ENCODE data around the gene YAE1.

Gene YAE1

DNA sequence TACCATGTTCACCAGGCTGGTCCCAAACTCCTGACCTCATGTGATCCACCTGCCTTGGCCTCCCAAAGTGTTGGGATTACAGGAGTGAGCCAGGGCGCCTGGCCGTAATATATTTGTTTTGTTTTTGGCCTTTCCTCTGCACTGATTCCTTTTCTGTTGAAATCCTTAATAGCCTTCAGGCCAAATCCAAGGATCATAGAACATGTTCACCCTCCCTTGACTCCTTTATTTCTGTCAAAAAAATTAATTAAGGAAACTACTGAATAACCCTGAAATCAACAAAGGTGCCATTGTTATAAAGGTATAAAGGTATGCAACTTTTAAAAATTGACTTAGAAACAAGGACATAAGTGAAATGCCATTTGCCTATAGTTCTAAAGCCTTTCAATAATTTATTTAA, 41.7 kb downstream of the YAE1 start:
- no peak for DNase-seq (ENCODE audit: low spot score)

DNA sequence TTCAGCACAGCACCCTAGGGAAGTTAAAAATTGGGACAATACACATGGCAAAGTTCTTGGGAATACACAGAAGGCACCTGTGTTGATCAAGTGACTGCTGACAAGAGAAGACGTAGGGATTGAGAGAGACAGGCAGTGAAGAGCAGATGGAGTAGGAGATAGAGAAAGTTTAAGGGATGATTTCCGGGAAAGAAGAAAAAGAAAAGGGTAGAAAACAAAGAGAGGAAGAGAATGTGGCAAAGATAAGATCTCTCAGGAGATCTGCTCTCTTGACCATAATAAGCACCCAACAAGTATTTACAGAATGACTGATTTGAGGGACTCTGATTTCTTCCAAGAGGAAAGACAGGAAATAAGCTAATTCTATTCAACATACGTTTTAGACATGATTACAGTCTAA, 42.1 kb downstream of the YAE1 start:
- DNase-seq (ENCODE audit: low spot score) = no peak

DNA sequence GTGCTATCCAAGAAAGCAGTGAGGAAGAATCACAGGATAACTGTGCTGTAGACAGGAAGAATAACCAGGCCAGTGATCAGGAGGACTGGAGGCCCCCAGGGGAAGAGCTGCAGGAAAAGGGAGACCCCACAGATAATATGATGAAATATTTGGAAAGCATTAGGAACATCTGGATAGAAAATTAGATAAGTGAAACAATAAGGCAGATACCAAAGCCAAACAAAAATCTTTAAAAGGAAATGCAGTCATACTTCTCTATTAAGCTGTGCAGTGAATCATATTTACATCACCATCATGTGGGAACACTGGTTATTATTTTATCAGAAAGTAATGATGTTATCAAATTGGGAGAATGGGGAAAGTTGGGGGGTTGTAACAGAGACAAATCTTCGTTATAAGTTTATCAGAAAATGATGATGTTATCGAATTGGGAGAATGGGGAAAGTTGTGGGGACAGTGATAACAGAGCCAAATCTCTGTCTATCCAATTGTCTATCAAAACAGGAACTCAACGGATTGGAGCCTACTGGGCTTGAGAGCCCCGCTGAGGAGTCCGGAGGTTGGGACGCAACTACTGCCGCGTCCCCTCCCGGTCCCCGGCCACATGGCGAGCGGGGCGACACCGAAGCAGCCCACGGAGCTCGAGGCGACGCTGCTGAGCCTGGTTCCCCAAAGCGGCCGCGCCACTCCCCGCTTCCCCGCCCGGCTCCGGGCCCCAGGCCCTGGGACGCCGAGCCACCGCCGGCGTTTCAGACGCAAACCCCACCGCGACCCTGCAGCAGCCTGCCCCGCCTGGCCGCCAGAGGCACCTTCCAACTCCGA, 43.1 kb downstream of the YAE1 start:
- DNase-seq (ENCODE audit: low spot score) = no peak

DNA sequence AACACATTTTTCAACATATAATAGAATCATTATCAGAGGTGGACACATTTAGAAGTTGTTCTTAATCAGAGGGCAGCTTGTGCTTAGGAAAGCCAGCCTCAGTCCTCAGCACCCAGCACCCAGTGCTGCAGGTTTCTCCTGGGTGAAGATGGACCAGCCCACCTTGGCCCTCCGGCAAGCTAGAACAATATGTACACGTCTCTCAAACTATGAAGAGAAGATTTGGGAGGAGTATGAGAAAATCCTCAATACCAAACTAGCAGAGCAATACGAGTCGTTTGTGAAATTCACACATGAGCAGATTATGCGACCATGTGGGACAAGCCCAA, 43.7 kb downstream of the YAE1 start:
- DNase-seq (ENCODE audit: low spot score) = no peak

DNA sequence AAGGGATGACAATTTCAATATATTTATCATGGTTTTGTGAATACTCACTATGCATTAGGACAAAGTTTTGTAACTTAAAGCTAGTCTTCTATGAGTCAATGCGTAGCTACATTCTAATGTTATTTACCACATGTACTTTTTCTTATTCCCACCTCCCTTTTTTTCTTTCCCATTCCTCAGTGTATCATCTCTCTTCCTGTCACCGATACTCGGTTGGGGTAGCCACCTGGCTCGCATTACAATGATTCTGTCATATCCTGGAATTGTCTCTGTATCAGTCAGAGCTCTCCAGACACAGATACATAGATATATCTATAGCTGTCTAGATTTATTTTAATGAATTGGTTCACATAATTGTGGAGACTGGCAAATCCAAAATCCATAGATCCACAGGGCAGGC, 47.4 kb downstream of the YAE1 start:
- no peak for DNase-seq (ENCODE audit: low spot score)

DNA sequence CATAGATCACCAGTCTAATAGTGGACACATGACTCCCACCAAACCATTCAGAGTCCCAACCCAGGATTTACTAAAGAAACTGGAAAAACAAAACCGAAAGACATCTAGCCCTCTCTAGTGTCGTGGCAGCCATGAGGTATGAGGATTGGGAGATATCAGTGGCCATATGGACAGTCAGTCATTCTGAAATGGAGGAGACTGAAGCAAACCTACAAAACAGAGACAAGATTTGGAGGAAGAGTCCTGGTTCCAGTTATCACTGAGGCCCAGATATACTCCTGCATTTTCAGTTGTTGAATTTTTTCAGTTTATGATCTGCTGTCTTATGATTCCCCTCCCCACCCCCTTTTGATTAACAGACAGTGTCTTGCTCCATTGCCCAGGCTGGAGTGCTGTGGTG, 48.1 kb downstream of the YAE1 start:
- DNase-seq (ENCODE audit: low spot score) = no peak

DNA sequence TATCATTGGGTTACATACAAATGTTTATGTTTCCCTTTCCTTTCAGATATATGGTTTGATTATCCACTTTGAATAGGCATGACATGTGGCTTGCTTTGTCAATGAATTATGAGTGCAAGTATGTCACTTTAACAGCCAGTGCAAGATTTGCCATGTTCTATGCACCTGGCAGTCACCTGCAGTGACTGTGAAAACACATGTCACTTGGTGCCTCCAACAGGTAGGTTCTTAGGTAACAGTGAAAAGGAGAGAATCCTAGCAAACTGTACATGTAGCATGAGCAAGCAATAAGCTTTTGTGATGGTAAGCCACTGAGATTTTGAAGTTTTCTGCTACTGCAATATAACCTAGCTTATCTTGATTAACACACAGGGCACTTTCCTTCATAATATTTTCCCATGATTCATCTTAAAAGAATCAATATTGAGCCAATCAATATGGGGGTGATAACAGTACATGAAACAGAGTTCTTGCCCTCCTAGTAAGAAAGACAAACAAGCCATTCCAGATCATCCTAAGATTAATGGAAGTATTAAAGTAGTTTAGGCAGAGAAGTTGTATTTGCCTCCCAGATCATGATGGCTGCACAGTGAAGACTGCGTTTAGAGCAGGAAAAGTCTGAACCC, 49.3 kb downstream of the YAE1 start:
- DNase-seq (ENCODE audit: low spot score) = no peak

DNA sequence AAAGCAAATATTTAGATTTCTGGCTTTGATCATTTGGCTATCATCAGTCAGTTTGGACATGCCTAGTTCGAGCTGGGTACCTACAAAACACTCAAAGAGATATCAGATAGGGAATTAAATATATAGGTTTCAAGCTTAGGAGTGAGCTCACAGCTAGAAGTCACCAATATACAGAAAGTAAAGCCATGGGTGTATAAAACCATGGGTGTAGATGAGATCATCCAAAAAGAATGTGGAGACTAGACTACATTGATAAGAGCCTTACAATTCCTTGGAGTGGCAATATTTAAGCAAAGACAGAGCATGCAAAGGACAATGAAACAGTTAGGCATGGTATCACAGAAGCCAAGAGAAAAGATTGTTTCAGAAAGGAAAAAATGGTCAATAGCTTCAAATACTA, 49.9 kb downstream of the YAE1 start:
- no peak for DNase-seq (ENCODE audit: low spot score)

DNA sequence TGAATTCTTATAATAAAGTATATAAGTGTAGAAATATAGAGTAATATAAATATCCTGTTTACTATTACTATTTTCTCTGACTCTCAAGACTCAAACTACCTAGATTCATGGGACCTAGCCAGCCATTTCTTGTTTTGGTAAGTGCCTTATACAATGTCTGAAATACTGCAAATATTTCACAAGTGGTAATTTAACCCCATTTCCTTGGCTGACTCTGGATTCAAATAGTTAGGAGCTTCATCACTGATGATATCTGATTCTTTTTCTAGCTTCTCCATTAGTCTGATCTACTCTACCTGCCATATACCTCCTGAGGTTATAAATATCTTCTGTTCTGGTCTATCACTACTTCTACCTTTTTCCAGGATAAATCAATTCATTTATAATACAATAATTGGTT, 50.8 kb downstream of the YAE1 start:
- no peak for DNase-seq (ENCODE audit: low spot score)

DNA sequence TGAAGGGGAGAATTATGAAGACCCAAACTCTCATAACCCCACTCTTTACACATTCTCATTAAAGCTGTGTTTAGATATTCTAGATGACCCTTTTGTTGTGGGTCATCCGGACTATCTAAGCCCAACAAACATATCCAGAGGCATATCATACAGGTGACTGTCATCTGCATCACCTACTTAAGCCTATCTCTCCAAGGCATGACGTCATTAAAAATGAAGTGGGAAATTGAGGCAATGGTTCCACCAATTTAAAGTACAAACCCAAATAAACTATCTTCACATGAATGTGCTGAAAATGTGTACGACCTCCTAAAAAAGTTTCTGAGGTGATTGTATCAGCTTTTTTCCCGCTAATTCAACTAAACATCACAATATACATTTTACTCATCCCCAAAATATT, 52.7 kb downstream of the YAE1 start:
- no peak for DNase-seq (ENCODE audit: low spot score)

DNA sequence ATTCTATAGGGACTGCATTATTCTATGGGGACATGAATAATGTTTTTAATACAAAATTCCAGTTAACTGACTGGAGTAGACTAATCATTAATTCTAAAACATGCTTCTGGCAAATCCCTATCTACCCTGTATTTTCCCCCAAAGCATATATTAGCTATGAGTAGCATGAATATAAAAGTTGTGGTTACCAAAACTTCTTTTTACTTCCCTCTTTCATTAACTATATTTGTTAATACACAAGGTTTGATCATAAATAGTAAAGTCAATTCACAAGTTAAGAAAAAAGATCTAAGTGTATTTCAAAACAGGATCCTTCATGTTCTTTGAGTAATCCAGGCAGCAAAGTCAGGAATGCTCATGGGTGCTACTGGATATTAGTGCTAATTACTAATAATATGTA, 54.3 kb downstream of the YAE1 start:
- no peak for DNase-seq (ENCODE audit: low spot score)

DNA sequence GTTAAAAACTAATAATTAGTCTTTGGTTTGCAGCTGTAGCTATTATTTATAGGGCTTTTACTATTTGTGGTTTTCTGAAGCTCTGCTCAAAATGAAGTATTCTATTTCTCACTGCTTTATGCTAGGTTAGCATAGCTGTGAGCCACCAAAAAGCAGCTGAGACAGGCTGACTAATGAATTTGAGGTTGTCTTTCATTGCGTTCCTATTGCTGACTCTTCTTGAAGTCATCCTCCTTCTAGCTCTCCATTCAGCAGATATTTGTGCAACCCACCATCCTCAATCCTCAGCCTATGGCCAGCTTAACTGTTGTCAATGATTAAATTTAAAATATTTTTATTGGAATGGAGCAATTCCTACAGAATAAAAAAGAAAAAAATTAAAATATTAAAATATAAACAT, 55.1 kb downstream of the YAE1 start:
- no peak for DNase-seq (ENCODE audit: low spot score)

DNA sequence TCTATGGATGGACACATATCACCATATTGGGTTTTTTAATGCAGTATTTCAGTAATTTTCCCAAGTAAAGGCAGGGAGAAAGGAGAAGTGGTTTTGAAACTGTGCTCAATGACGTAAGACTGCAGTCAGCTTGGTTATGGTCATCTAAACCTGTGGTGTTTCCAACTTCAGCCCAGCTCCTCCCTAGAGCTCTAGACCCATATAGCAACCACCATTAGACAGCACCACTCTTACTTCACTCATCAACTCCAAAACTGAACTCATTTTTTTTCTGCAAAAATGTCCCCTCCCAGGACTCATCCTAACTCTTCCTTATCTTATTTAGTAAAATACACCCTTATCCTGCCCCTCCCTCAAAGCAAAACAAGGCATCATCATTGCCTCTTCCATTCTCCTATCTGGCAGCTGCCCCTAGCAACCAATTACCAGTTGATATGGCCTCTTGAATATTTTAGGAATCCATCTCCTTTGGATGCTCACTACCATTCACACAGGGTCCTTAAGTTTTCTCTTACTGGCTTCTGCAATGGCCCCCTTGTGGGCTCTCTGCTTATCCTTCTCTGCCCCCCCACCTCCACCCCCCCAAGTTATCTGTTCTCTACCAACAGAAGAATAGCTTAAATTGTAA, 55.7 kb downstream of the YAE1 start:
- no peak for DNase-seq (ENCODE audit: low spot score)
